GM12892 (cell line): Measurements from ENCODE around the gene MOB4.
"Not testable (repeated sequence)": the region's sequence is repeated elsewhere in the genome, so short reads cannot be mapped to it uniquely, and the experiment has no call there.

ENCODE experiments used
- DNase-seq: peaks from one replicate; pipeline ENCODE4 v3.0.0; 2011; ENCODE audit not compliant: insufficient read length
- FAIRE-seq: peaks from 2 replicates; lab custom pipeline; 2011; peaks lifted over from hg19 to GRCh38; lab: Jason Lieb, UNC
- POLR2A ChIP-seq: IDR thresholded peaks from 2 replicates; pipeline ENCODE4 v1.6.1; 2011; ENCODE audit warnings: low read depth, low read length, control low read depth
- POLR2AphosphoS5 ChIP-seq: IDR thresholded peaks from 2 replicates; pipeline ENCODE4 v1.6.1; 2011; ENCODE audit warnings: low read depth, low read length, control low read depth
- TAF1 ChIP-seq: IDR thresholded peaks from 2 replicates; pipeline ENCODE4 v1.6.1; 2011; ENCODE audit warnings: low read depth, mild to moderate bottlenecking, control low read depth, low read length, borderline replicate concordance

MOB4 gene

DNA sequence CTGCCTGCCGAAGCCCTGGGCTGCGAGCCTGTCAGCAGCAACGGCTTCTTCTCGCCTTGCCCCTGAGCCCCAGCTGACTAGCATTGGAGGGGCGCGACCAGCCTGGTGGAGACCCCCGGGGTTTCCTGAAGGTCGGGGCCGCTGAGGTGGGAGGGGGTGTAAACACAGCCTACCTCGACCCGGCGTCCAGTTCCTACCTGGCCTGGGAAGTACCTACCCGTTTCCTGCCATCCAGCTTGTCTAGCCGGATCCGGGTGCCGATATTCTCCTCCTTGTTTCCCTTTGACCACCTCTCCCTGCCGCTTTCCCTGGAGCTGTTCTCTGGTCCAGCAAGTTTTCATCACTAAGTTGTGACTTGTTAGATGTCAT, 511 bp downstream of the MOB4 start:
- FAIRE-seq, result no peak
- DNase-seq, result peak; percentile 12
- TF ChIP-seq TAF1, result no peak

- no peak for TF ChIP-seq TAF1
- TF ChIP-seq POLR2AphosphoS5, result no peak
- no peak for TF ChIP-seq POLR2A
- FAIRE-seq (peak; percentile 30), DNase-seq (no peak)
Observed at GRCh38 chr2:197517150-197517549, 1.3 kb downstream of the MOB4 start.

- no peak for FAIRE-seq
- no peak for TF ChIP-seq POLR2A
- TF ChIP-seq TAF1, result no peak
- TF ChIP-seq POLR2AphosphoS5, result no peak
- DNase-seq, result no peak
Observed at GRCh38 chr2:197538412-197538811, 22.5 kb downstream of the MOB4 start.

DNA sequence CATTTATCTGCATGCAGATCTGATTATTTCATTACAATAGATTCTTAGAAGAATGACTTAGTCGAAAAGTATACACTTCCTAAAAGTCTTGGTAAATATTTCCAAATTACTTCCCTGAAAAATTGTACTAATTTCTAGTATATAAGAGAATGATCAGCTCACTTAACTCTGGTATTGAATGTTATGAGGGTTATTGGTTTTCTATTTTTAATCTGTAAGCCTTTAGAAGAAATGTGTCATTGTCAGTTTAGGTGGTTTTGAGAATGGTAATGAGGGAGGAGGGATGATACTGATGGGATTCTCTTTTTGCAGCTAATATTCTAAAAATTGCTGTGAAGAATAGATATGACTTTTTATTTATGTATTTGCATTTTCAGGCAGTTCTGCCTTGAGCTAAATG, 23.9 kb downstream of the MOB4 start:
- DNase-seq (no peak), FAIRE-seq (no peak)
- TF ChIP-seq TAF1, result no peak
- TF ChIP-seq POLR2AphosphoS5, result no peak
- no peak for TF ChIP-seq POLR2A

DNA sequence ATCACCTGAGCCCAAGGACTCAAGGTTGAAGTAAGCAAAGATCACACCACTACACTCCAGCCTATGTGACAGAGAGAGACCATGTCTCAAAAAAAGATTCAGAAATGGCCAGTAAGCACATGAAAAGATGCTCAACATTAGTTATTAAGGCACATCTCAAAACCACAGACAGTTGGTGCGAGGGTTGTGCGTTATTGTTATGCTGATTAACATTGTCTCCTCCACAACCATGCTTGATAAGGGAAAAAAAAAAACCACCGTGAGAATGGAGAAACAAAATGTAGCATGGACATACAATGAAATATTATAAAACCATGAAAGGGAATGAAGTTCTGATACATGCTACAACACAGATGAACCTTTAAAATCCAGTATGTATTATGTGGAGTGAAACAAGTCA, 27.3 kb downstream of the MOB4 start:
- TF ChIP-seq POLR2A (no peak), POLR2AphosphoS5 (no peak), TAF1 (no peak)
- FAIRE-seq, result no peak
- no peak for DNase-seq

DNA sequence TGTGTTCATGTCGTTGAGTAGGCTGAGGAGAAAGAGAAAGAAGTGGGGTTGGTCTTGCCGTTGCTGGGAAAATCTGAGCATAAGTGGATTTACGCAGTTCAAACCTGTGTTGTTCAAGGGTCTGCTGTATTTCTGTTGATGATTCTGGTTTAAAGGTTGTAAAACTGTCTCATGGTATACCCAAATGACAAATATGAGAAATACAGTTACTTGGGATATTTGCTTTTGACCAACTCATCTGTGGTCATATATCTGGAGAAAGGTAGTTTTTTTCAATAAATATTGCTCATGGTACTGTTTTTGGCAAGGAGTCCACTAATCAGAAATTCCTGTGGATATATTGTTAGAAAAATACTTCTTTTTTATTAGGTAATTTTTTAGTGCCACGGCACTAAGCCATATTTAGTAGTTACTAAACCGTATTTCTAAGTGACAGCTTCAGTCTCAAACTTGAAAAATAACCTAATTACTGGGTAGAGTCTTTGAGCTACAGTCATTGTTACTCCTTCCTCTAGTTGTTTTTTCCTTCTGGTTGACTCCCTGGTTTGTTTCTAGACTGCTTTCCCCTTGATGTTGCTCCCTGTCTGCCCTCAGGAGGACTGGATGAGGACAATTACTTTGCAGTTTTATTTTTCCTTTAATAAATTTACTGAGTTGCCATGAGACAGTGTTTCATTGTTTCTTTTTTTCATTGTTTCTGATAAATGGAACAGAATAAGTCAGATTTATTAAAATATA, 31.5 kb downstream of the MOB4 start:
- no peak for DNase-seq
- no peak for FAIRE-seq
- TF ChIP-seq TAF1 (no peak), POLR2AphosphoS5 (no peak), POLR2A (no peak)

DNA sequence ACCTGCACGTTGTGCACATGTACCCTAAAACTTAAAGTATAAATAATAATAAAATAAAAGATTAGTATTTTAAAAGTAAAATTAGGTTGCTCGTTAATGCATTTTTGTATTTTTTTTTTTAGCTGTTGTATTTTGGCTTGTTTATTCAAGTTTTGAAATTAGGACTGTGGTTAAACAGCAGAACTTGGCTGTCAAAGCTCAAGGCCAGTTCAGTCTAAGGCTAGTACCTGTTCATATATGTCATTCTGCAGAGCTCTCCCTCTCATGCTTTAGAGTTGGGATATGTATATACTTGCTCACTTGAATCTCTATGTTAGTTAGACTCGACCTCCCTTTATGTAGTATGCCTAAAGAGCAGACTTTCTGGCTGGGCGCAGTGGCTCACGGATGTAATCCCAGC, 32.7 kb downstream of the MOB4 start:
- FAIRE-seq (no peak), DNase-seq (no peak)
- TF ChIP-seq TAF1 (no peak), POLR2A (no peak), POLR2AphosphoS5 (no peak)

DNA sequence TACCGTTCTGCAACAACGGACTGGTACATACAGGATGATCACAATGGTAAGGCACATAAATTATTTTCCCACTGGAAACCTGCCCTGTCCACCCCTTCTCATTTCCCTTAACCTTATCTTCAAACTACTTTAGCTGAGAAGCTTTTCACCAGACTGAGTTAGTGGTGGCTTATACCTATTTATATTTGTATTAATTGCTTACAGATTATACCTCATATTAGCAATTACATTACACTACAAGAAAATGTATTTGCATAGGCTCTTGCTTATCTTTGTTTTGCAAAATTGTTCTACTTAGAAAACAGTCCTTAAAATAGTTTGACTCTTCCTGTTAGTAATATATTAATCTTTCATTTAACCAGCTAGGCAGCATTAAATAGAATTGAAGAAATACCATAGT, 35.4 kb downstream of the MOB4 start:
- DNase-seq, FAIRE-seq: not testable (repeated sequence)

DNA sequence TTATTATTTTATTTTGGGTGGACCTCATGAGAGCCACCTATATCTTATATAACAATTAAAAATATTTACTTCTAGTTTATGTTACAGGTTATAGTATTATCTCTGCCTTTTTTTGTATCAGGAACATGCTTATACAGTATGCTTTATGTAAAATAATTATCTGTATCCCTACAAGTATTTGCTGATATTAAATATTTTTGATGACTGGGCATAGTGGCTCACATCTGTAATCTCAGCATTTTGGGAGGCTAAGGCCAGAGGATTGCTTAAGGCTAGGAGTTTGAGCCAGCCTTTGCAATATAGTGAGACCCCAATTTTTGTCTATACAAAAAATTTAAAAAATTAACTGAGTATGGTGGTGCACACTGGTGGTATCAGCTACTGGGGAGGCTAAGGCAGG, 39.6 kb downstream of the MOB4 start:
- TF ChIP-seq POLR2A, result no peak
- TF ChIP-seq POLR2AphosphoS5, result no peak
- no peak for TF ChIP-seq TAF1
- FAIRE-seq, result no peak
- no peak for DNase-seq

- no peak for TF ChIP-seq TAF1
- TF ChIP-seq POLR2AphosphoS5, result no peak
- no peak for TF ChIP-seq POLR2A
- DNase-seq (no peak), FAIRE-seq (no peak)
Observed at GRCh38 chr2:197556456-197556855, 40.6 kb downstream of the MOB4 start.

DNA sequence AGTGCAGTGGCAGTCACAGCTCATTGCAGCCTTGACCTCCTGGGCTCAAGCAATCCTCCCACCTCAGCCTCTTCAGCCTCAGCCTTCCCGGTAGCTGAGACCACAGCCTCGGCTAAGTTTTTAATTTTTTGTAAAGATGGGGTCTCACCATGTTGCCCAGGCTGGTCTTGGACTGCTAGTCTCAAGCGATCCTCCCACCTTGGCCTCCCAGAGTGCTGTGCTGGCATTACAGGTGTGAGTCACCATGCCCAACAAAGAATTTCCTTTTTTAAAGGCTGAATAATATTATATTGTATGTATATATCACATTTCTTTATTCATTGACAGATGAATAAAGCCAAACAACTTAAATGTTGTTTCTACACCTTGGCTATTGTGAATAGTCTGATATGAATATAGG, 42.5 kb downstream of the MOB4 start:
- DNase-seq (no peak), FAIRE-seq (no peak)
- TF ChIP-seq TAF1 (no peak), POLR2AphosphoS5 (no peak), POLR2A (no peak)

DNA sequence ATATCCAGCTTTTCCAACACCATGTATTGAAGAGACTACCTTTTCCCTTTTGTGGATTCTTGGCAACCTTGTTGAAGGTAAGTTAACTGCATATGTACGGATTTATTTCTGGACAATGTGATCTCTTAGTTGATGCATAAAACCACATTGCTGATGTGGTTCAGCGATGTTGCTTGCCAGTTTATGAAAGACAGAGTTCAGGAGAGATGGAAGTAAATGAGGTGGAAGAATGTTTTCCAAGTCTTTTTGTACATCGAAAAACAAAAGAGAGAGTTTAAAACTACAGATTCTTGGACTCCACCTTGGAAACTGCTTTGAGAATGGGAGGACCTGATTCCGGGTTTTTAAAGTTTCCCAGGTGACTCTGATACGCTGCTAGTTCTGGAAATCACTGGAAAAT, 43.8 kb downstream of the MOB4 start:
- TF ChIP-seq TAF1 (no peak), POLR2AphosphoS5 (no peak), POLR2A (no peak)
- FAIRE-seq (no peak), DNase-seq (no peak)

- FAIRE-seq, result no peak
- TF ChIP-seq POLR2AphosphoS5 (no peak), POLR2A (no peak), TAF1 (no peak)
Observed at GRCh38 chr2:197560146-197560665, 44.3 kb downstream of the MOB4 start.

More at GRCh38 chr2:197560146-197560665, 44.3 kb downstream of the MOB4 start:
- no peak for DNase-seq
